Measurements from ENCODE around the gene OBP2A.

Gene OBP2A

DNA sequence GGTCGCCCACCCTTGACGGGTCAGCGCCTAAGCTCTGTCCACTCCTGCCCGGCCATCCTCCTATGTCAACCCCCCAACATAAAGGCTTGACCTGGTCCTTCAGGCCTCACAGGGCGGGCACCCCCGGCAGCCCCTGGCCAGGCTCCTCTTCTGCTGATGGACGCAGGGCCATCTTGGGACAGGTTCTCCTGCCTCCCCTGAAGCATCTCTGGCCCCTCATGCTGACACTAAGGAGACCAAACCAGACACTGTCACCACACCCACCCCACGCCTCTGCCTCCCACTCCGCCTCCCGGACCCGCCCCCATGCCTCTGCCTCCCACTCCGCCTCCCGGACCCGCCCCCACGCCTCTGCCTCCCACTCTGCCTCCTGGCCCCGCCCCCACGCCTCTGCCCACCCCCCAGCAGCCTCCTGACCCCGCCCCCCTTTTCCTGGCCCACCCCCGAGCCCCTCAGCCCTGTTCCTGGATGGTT is 6.8 kb downstream of the OBP2A start:
- H3K4me1 ChIP-seq (ENCODE audit: control insufficient read depth in 5 of 5, insufficient read depth in 5 of 5, low read length in 5 of 5): no peaks in the 10 kb centered on the region
- H3K27me3 ChIP-seq (ENCODE audit: control insufficient read depth in 5 of 5, insufficient read depth in 4 of 5, low read length in 5 of 5): peaks cover 3 to 14% (median 4%) of the 10 kb centered on the region in 5 donors
- no peaks in the 10 kb centered on the region for H3K9me3 ChIP-seq (ENCODE audit: control insufficient read depth in 5 of 5, low read length in 5 of 5)
- no peak overlapping the region for H3K4me3 ChIP-seq (ENCODE audit: low read depth in 1 of 5, low read length in 5 of 5)
- H3K27ac ChIP-seq (ENCODE audit: low read depth, low read length): no peak overlapping the region
- no peak overlapping the region for H3K9ac ChIP-seq (ENCODE audit: low read length in 5 of 5)
- H3K36me3 ChIP-seq (ENCODE audit: control insufficient read depth in 5 of 5, insufficient read depth in 5 of 5, low read length in 5 of 5): no peaks in the 10 kb centered on the region

DNA sequence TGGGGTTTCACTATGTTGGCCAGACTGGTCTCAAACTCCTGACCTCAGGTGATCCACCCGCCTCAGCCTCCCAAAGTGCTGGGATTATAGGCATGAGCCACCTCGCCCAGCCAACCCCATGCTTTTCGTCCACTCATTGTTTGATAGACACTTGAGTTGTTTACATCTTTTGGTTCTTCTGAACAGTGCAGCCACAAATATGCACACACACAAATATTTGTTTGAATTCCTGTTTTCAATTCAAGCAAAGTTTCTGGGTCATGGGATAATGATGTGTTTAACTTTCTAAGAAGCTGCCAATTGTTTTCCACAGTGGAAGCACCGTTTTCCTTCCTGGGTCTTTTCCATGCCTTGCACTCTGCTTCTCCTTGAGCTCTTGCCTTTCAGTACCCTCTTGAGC is 8.8 kb downstream of the OBP2A start:
- Histone ChIP-seq H3K4me3 (ENCODE audit: low read depth in 1 of 5, low read length in 5 of 5) (no peak overlapping the region), H3K9ac (ENCODE audit: low read length in 5 of 5) (no peak overlapping the region), H3K27me3 (ENCODE audit: control insufficient read depth in 5 of 5, insufficient read depth in 4 of 5, low read length in 5 of 5) (peaks cover 3 to 11% (median 6%) of the 10 kb centered on the region in 5 donors), H3K36me3 (ENCODE audit: control insufficient read depth in 5 of 5, insufficient read depth in 5 of 5, low read length in 5 of 5) (no peaks in the 10 kb centered on the region), H3K27ac (ENCODE audit: low read depth, low read length) (no peak overlapping the region), H3K9me3 (ENCODE audit: control insufficient read depth in 5 of 5, low read length in 5 of 5) (no peaks in the 10 kb centered on the region), H3K4me1 (ENCODE audit: control insufficient read depth in 5 of 5, insufficient read depth in 5 of 5, low read length in 5 of 5) (no peaks in the 10 kb centered on the region)

DNA sequence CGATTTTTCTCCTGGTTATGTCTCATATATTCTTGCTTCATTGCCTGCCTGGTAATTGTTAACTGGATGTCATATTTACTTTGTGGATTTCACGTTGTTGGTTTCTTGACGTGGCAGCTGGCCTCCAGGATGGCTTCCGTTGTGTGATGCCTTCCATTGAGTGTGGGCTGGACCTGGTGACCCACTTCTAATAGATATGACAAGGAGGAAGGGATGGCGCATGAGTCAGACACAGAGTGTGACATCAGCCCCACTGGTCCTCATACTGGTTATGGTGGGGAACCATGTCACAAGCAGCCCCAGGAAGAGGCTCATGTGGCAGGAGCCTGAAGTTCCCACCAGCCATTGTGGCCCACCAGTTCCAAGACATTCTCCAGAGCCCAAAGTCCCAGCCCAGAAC is 9.3 kb downstream of the OBP2A start:
- no peak overlapping the region for H3K27ac ChIP-seq (ENCODE audit: low read depth, low read length)
- peaks cover 3 to 11% (median 7%) of the 10 kb centered on the region in 5 donors for H3K27me3 ChIP-seq (ENCODE audit: control insufficient read depth in 5 of 5, insufficient read depth in 4 of 5, low read length in 5 of 5)
- no peaks in the 10 kb centered on the region for H3K9me3 ChIP-seq (ENCODE audit: control insufficient read depth in 5 of 5, low read length in 5 of 5)
- no peak overlapping the region for H3K9ac ChIP-seq (ENCODE audit: low read length in 5 of 5)
- no peaks in the 10 kb centered on the region for H3K36me3 ChIP-seq (ENCODE audit: control insufficient read depth in 5 of 5, insufficient read depth in 5 of 5, low read length in 5 of 5)
- H3K4me3 ChIP-seq (ENCODE audit: low read depth in 1 of 5, low read length in 5 of 5): no peak overlapping the region
- H3K4me1 ChIP-seq (ENCODE audit: control insufficient read depth in 5 of 5, insufficient read depth in 5 of 5, low read length in 5 of 5): no peaks in the 10 kb centered on the region

DNA sequence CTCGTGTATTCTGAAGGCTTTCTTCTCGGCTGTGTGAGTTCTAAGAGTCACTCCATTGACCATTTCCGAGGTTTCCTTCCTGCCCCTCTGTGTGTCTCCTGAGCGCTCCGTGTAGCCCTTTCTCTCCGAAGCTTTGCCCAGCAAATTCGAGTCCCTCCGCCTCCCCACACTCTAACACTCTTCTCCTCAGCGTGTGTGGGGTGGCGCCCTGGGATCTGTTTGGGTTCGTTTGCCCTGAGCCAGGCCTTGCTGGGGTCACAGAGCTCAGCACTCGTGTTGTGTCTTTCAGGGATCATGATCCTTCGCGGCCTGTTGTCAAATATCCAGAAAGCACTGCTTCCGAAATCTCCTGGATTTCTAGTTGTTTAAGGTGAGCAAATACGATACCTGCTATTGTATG is 10.0 kb downstream of the OBP2A start:
- Histone ChIP-seq H3K27ac (ENCODE audit: low read depth, low read length) (no peak overlapping the region), H3K9me3 (ENCODE audit: control insufficient read depth in 5 of 5, low read length in 5 of 5) (no peaks in the 10 kb centered on the region), H3K36me3 (ENCODE audit: control insufficient read depth in 5 of 5, insufficient read depth in 5 of 5, low read length in 5 of 5) (no peaks in the 10 kb centered on the region), H3K4me3 (ENCODE audit: low read depth in 1 of 5, low read length in 5 of 5) (no peak overlapping the region), H3K9ac (ENCODE audit: low read length in 5 of 5) (no peak overlapping the region), H3K27me3 (ENCODE audit: control insufficient read depth in 5 of 5, insufficient read depth in 4 of 5, low read length in 5 of 5) (peaks cover 0 to 15% (median 8%) of the 10 kb centered on the region in 5 donors), H3K4me1 (ENCODE audit: control insufficient read depth in 5 of 5, insufficient read depth in 5 of 5, low read length in 5 of 5) (no peaks in the 10 kb centered on the region)

DNA sequence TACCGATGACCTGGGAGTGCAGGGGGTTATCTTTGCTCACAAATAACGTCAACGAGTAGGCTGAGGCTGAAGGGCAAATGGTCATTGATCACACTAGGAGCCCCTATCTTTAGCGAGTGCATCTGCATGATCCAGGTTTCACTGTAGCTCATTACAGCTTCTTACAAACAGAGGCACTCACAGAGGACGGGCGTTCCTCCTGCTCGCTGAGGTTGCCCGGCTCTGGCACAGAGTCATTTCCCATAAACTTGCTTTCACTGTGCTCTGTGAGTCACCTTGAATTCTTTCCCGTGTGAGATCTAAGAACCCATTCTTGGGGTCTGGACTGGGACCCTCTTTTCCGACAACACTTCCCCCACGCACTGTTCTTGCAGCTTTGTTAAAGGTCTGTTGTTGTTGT is 13.7 kb downstream of the OBP2A start:
- no peak overlapping the region for H3K9ac ChIP-seq (ENCODE audit: low read length in 5 of 5)
- H3K4me1 ChIP-seq (ENCODE audit: control insufficient read depth in 5 of 5, insufficient read depth in 5 of 5, low read length in 5 of 5): no peaks in the 10 kb centered on the region
- H3K36me3 ChIP-seq (ENCODE audit: control insufficient read depth in 5 of 5, insufficient read depth in 5 of 5, low read length in 5 of 5): no peaks in the 10 kb centered on the region
- H3K9me3 ChIP-seq (ENCODE audit: control insufficient read depth in 5 of 5, low read length in 5 of 5): peaks cover 0 to 6% (median 4%) of the 10 kb centered on the region in 5 donors
- peaks cover 0 to 16% (median 11%) of the 10 kb centered on the region in 5 donors for H3K27me3 ChIP-seq (ENCODE audit: control insufficient read depth in 5 of 5, insufficient read depth in 4 of 5, low read length in 5 of 5)
- H3K4me3 ChIP-seq (ENCODE audit: low read depth in 1 of 5, low read length in 5 of 5): no peak overlapping the region
- no peak overlapping the region for H3K27ac ChIP-seq (ENCODE audit: low read depth, low read length)

DNA sequence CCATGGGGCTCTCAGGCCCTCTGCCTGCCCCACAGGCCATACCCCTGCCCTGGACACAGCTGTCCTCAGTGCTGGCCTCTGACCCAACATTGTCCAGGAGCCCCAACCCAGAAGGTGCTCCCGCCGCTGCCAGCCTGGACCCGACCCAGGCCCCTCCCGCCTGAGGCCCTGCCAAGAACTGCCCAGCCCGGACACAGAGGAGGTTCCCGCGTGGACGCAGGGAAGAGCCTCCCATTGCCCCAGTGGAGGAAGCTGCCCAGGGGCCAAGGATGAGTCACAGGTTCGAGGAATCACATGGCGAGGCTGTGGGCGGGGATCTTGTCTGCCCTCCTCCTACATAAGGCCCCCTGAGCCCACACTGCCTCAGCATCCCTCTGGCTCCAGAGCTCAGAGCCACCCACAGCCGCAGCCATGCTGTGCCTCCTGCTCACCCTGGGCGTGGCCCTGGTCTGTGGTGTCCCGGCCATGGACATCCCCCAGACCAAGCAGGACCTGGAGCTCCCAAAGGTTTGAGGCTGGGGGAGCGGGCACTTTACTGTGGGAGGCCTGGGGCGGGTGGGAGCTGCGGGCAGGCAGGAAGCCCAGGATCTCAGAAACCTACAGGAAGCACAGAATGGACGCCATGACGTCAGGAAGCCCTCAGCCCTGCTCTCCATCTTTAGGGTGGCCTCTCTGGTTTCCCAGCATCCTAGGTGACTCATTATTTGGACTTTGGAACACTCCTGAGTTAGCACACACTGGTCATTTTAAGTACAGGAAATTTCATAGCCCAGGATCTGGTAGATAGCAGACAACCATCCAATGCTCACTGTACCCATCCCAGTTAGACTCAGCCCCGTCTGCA is 15.7 kb downstream of the OBP2A start, which contains the start of gene PAEP:
TSS of gene PAEP (plus strand) at position 366 of the 844 bp plus-strand sequence.
- no peaks in the 10 kb centered on the region for H3K4me1 ChIP-seq (ENCODE audit: control insufficient read depth in 5 of 5, insufficient read depth in 5 of 5, low read length in 5 of 5)
- H3K27me3 ChIP-seq (ENCODE audit: control insufficient read depth in 5 of 5, insufficient read depth in 4 of 5, low read length in 5 of 5): peaks cover 12 to 26% (median 23%) of the 10 kb centered on the region in 5 donors
- H3K9ac ChIP-seq (ENCODE audit: low read length in 5 of 5): no peak within 1 kb of the TSS

DNA sequence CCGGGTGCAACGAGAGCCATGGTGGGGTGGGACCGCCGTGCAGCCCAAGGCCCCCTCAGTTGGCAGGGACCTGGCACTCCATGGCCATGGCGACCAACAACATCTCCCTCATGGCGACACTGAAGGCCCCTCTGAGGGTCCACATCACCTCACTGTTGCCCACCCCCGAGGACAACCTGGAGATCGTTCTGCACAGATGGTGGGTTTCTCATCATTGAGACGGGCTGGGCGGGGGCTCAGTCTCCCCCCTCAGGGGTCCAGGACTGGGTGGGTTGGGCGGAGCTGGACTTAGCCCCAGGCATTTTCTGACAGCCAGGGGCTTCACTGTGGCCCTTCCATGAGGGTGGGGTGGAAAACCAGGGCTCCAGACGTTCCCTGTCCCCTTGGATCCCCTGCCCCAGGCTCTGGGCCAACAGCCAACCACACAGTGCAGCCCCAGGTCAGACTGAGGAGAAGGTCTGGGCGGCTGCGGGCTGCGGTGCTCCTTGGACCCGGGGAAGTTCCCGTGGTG is 16.4 kb downstream of the OBP2A start:
- Histone ChIP-seq H3K4me1 (ENCODE audit: control insufficient read depth in 5 of 5, insufficient read depth in 5 of 5, low read length in 5 of 5) (no peaks in the 10 kb centered on the region), H3K4me3 (ENCODE audit: low read depth in 1 of 5, low read length in 5 of 5) (no peak overlapping the region), H3K27me3 (ENCODE audit: control insufficient read depth in 5 of 5, insufficient read depth in 4 of 5, low read length in 5 of 5) (peaks cover 12 to 26% (median 23%) of the 10 kb centered on the region in 5 donors), H3K9me3 (ENCODE audit: control insufficient read depth in 5 of 5, low read length in 5 of 5) (peaks cover 0 to 6% (median 4%) of the 10 kb centered on the region in 5 donors), H3K36me3 (ENCODE audit: control insufficient read depth in 5 of 5, insufficient read depth in 5 of 5, low read length in 5 of 5) (no peaks in the 10 kb centered on the region), H3K27ac (ENCODE audit: low read depth, low read length) (no peak overlapping the region), H3K9ac (ENCODE audit: low read length in 5 of 5) (no peak overlapping the region)

More for the DNA sequence above, 15.7 kb downstream of the OBP2A start, which contains the start of gene PAEP:
- H3K9me3 ChIP-seq (ENCODE audit: control insufficient read depth in 5 of 5, low read length in 5 of 5): peaks cover 0 to 6% (median 4%) of the 10 kb centered on the region in 5 donors
- no peak within 1 kb of the TSS for H3K4me3 ChIP-seq (ENCODE audit: low read depth in 1 of 5, low read length in 5 of 5)
- H3K27ac ChIP-seq (ENCODE audit: low read depth, low read length): no peak within 1 kb of the TSS
- H3K36me3 ChIP-seq (ENCODE audit: control insufficient read depth in 5 of 5, insufficient read depth in 5 of 5, low read length in 5 of 5): no peaks in the 10 kb centered on the region

DNA sequence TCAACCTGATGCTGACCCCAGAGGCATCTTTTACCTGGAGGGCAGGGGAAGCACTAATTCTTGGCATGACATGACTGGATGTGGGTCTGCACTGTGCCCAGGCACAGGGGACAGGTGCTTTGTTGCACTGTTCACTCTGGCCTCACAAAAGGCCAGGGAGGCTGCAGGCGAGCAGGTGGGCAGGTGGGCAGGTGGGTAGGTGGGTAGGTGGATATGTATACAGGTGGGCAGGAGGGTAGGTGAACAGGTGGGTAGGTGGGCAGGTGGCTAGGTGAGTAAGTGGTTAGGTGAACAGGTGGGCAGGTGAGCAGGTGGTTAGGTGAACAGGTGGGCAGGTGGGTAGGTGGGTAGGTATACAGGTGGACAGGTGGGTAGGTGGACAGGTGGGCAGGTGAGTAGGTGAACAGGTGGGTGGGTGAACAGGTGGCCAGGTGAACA is 17.1 kb downstream of the OBP2A start:
- H3K4me3 ChIP-seq (ENCODE audit: low read depth in 1 of 5, low read length in 5 of 5): no peak overlapping the region
- H3K9me3 ChIP-seq (ENCODE audit: control insufficient read depth in 5 of 5, low read length in 5 of 5): peaks cover 0 to 6% (median 4%) of the 10 kb centered on the region in 5 donors
- H3K36me3 ChIP-seq (ENCODE audit: control insufficient read depth in 5 of 5, insufficient read depth in 5 of 5, low read length in 5 of 5): no peaks in the 10 kb centered on the region
- peaks cover 12 to 26% (median 25%) of the 10 kb centered on the region in 5 donors for H3K27me3 ChIP-seq (ENCODE audit: control insufficient read depth in 5 of 5, insufficient read depth in 4 of 5, low read length in 5 of 5)
- H3K4me1 ChIP-seq (ENCODE audit: control insufficient read depth in 5 of 5, insufficient read depth in 5 of 5, low read length in 5 of 5): no peaks in the 10 kb centered on the region
- no peak overlapping the region for H3K9ac ChIP-seq (ENCODE audit: low read length in 5 of 5)
- H3K27ac ChIP-seq (ENCODE audit: low read depth, low read length): no peak overlapping the region

DNA sequence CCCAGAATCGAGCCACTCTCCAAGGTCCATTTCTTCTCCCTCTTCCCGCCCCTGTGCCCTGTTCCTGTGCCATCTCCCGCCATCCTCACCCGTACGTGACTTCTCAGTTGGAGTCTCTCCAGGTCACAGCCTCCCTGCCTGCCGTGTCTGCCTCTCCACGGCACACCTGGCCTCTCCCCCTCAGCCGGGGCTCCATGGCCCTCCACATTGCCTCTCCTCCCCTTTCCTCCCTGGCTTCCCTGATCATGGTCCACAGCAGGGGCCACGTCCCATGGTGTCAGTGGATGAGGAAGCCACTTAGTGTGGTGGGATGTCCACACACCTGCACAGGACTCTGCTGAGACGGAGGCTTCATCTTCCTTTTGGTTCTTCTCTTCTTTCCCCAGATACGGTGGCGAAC is 17.9 kb downstream of the OBP2A start:
- no peak overlapping the region for H3K4me3 ChIP-seq (ENCODE audit: low read depth in 1 of 5, low read length in 5 of 5)
- no peaks in the 10 kb centered on the region for H3K4me1 ChIP-seq (ENCODE audit: control insufficient read depth in 5 of 5, insufficient read depth in 5 of 5, low read length in 5 of 5)
- peaks cover 12 to 26% (median 25%) of the 10 kb centered on the region in 5 donors for H3K27me3 ChIP-seq (ENCODE audit: control insufficient read depth in 5 of 5, insufficient read depth in 4 of 5, low read length in 5 of 5)
- peaks cover 0 to 8% (median 6%) of the 10 kb centered on the region in 5 donors for H3K9me3 ChIP-seq (ENCODE audit: control insufficient read depth in 5 of 5, low read length in 5 of 5)
- H3K9ac ChIP-seq (ENCODE audit: low read length in 5 of 5): no peak overlapping the region
- H3K27ac ChIP-seq (ENCODE audit: low read depth, low read length): no peak overlapping the region
- no peaks in the 10 kb centered on the region for H3K36me3 ChIP-seq (ENCODE audit: control insufficient read depth in 5 of 5, insufficient read depth in 5 of 5, low read length in 5 of 5)

DNA sequence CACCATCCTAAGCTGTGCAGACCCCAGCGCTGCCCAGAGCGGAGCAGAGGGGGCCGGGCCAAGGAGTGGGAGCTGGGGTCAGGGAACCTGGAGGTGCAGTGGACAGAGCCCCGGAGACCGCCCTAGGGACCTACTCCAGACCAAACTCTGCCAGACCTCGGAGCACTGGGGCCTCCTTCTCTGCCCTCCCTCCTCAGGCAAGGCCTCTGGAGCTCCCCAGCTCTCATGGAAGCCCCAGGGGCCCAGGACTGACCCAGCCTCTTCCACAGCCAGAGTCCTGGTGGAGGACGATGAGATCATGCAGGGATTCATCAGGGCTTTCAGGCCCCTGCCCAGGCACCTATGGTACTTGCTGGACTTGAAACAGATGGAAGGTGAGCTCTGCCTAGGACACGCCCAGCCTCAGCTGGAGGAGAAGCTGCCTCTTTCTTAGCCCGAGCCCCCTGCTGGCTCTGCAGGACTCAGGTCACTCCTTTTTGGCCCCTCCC is 19.3 kb downstream of the OBP2A start:
- H3K27ac ChIP-seq (ENCODE audit: low read depth, low read length): no peak overlapping the region
- peaks cover 0 to 16% (median 10%) of the 10 kb centered on the region in 5 donors for H3K9me3 ChIP-seq (ENCODE audit: control insufficient read depth in 5 of 5, low read length in 5 of 5)
- H3K36me3 ChIP-seq (ENCODE audit: control insufficient read depth in 5 of 5, insufficient read depth in 5 of 5, low read length in 5 of 5): no peaks in the 10 kb centered on the region
- no peak overlapping the region for H3K9ac ChIP-seq (ENCODE audit: low read length in 5 of 5)
- peaks cover 12 to 26% (median 22%) of the 10 kb centered on the region in 5 donors for H3K27me3 ChIP-seq (ENCODE audit: control insufficient read depth in 5 of 5, insufficient read depth in 4 of 5, low read length in 5 of 5)
- H3K4me3 ChIP-seq (ENCODE audit: low read depth in 1 of 5, low read length in 5 of 5): no peak overlapping the region
- H3K4me1 ChIP-seq (ENCODE audit: control insufficient read depth in 5 of 5, insufficient read depth in 5 of 5, low read length in 5 of 5): no peaks in the 10 kb centered on the region

Measured in subcutaneous abdominal adipose tissue (tissue), 5 donors.